Natural killer cell (primary cell): ENCODE results near the gene GALNT2. TPM values are rescaled to one million over a fixed set of nuclear protein-coding genes. Genes with fewer than 3 reads are reported as not detected.
A peak's percentile ranks its signal among the peaks of the same experiment; 100 is the strongest.

ENCODE experiments used
- ATAC-seq, 3 donors: fragments of 150-1000 bp in 2 of 3; fragments of 200-7000 bp in 1 of 3; cut with Tn5 transposase; 1 replicate in 1 of 3; 2 replicates in 2 of 3; pipeline ENCODE4 v1.10.0; 2021; ENCODE audit warnings: mild to moderate bottlenecking in 2 of 3, moderate library complexity in 2 of 3
- DNase-seq, 2 donors: peaks; one replicate each; pipeline versions ENCODE4 v3.0.0 to v3.0.0-alpha.2; 2013 to 2021; ENCODE audit warnings: mixed read lengths in 1 of 2
- H3K27ac ChIP-seq: one replicate; pipeline ENCODE4 v1.5.1; 2013; ENCODE audit warnings: mild to moderate bottlenecking, low read length
- H3K27me3 ChIP-seq: one replicate; pipeline ENCODE4 v1.6.1; 2013; ENCODE audit warnings: low read length; ENCODE audit not compliant: control insufficient read depth, insufficient read depth
- H3K36me3 ChIP-seq: one replicate; pipeline ENCODE4 v1.6.1; 2013; ENCODE audit warnings: low read length; ENCODE audit not compliant: control insufficient read depth, insufficient read depth
- H3K4me1 ChIP-seq: one replicate; pipeline ENCODE4 v1.6.1; 2013; ENCODE audit warnings: low read length; ENCODE audit not compliant: control insufficient read depth, insufficient read depth
- H3K4me3 ChIP-seq: one replicate; pipeline ENCODE4 v1.5.1; 2013; ENCODE audit warnings: low read length
- H3K9me3 ChIP-seq: one replicate; pipeline ENCODE4 v1.6.1; 2013; ENCODE audit warnings: low read length; ENCODE audit not compliant: control insufficient read depth, insufficient read depth
- H3K27ac Mint-ChIP-seq, 2 donors: one replicate each; pipeline ENCODE4 v1.8.0; 2022; ENCODE audit warnings: mild to moderate bottlenecking in 2 of 2, mixed read lengths in 2 of 2, moderate library complexity in 1 of 2
- H3K27me3 Mint-ChIP-seq, 2 donors: one replicate each; pipeline ENCODE4 v1.8.0; 2022; ENCODE audit warnings: low read depth in 2 of 2, mixed read lengths in 2 of 2
- H3K36me3 Mint-ChIP-seq: one replicate; pipeline ENCODE4 v1.8.0; 2022; ENCODE audit warnings: mixed read lengths
- H3K4me1 Mint-ChIP-seq, 2 donors: one replicate each; pipeline ENCODE4 v1.8.0; 2022; ENCODE audit warnings: mixed read lengths in 2 of 2
- H3K4me3 Mint-ChIP-seq: one replicate; pipeline ENCODE4 v1.8.0; 2022; ENCODE audit warnings: mild to moderate bottlenecking, moderate library complexity, mixed read lengths
- H3K9me3 Mint-ChIP-seq, 2 donors: one replicate each; pipeline ENCODE4 v1.8.0; 2022; ENCODE audit warnings: mixed read lengths in 2 of 2
- WGBS: methylation state at CpG from one replicate; pipeline ENCODE4 v1.1.7; 2013; ENCODE audit warnings: missing lambda C conversion rate; ENCODE audit not compliant: insufficient coverage; 5-methylcytosine and 5-hydroxymethylcytosine counted together
- intact Hi-C: fragments of 100-400 bp; cut with micrococcal nuclease; formaldehyde crosslinking; loops from one replicate; pipeline ENCODE4 v1.14.2; 2022
- total RNA-seq, 4 donors: library from RNA; stranded (reverse); fragments of 120-200 nt in 1 of 4; gene quantifications; one replicate each; pipeline versions ENCODE4 v1.2.3 to v1.2.4, GENCODE V29; 2013 to 2022
- TF ChIP-seq, protein P1 (sequence below): fragments of 200-600 bp; IDR thresholded peaks from one replicate; pipeline ENCODE4 v1.8.0; 2022; ENCODE audit warnings: antibody characterized with exemption

Gene GALNT2
- total RNA-seq, 3 donors from 2014 or later (not counting 1 experiment from before 2014, with no cell fraction given): 31.2 to 53.6 (median 47.3) TPM

DNA sequence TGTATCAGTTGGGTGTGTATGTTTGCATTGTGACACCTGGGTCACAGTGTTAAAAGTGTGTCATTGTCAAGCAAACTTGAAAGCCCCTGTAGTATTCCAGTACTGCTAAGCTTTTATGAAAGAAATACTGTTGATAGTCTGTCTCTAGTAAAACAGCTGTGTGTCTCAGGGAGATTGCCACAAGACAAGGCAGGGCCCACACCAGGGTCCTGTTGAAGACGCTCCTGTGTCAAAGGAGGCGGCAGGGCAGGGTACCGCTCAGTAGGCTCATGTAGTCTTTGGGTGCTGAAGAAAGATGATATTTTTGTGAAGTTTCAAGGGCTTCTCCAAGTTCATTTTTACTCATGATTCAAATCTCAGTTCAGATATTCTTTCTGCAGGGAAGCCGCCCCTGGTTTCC is 132.5 kb downstream of the GALNT2 start:
- Histone ChIP-seq H3K4me1 (no peaks in the 10 kb centered on the region), H3K27ac (no peak overlapping the region), H3K4me3 (no peak overlapping the region), H3K27me3 (no peaks in the 10 kb centered on the region), H3K9me3 (no peaks in the 10 kb centered on the region), H3K36me3 (peaks cover 4% of the 10 kb centered on the region)
- Mint-ChIP-seq H3K27me3 (no peaks in the 10 kb centered on the region), H3K4me3 (no peak overlapping the region), H3K4me1 (peaks cover 28 to 55% of the 10 kb centered on the region in 2 donors), H3K9me3 (no peaks in the 10 kb centered on the region), H3K27ac (no peak overlapping the region), H3K36me3 (peaks cover 12% of the 10 kb centered on the region)
- intact Hi-C loops: no loop called here
- 97% methylated on average over 3 of the region's 4 CpGs for WGBS
- TF ChIP-seq, protein P1, sequence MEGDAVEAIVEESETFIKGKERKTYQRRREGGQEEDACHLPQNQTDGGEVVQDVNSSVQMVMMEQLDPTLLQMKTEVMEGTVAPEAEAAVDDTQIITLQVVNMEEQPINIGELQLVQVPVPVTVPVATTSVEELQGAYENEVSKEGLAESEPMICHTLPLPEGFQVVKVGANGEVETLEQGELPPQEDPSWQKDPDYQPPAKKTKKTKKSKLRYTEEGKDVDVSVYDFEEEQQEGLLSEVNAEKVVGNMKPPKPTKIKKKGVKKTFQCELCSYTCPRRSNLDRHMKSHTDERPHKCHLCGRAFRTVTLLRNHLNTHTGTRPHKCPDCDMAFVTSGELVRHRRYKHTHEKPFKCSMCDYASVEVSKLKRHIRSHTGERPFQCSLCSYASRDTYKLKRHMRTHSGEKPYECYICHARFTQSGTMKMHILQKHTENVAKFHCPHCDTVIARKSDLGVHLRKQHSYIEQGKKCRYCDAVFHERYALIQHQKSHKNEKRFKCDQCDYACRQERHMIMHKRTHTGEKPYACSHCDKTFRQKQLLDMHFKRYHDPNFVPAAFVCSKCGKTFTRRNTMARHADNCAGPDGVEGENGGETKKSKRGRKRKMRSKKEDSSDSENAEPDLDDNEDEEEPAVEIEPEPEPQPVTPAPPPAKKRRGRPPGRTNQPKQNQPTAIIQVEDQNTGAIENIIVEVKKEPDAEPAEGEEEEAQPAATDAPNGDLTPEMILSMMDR: no peak
- ATAC-seq (no peak), DNase-seq (no peak)

DNA sequence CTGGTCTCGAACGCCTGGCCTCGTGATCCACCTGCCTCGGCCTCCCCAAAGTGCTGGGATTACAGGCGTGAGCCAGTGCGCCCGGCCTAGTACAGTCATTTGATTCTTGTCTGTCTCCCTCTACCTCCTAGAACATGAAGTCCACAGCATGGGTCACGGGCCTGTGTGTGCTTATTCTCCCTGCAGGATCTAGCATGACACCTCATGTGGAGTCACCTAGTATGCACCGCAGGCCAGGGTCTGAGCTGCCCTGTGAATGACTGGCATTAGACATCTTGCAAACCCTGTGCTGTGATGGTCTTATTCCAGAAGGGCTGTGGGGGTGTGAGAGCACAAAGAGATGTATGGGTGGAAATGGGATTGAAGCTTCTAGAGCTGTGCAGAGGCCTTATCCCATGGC is 133.2 kb downstream of the GALNT2 start:
- intact Hi-C loops: no loop called here
- H3K4me1 Mint-ChIP-seq: peaks cover 25 to 48% of the 10 kb centered on the region in 2 donors
- H3K4me1 ChIP-seq: no peaks in the 10 kb centered on the region
- H3K27me3 ChIP-seq: no peaks in the 10 kb centered on the region
- peaks cover 17% of the 10 kb centered on the region for H3K36me3 Mint-ChIP-seq
- no peak overlapping the region for H3K27ac Mint-ChIP-seq
- H3K27ac ChIP-seq: no peak overlapping the region
- H3K4me3 Mint-ChIP-seq: no peak overlapping the region
- no peaks in the 10 kb centered on the region for H3K9me3 ChIP-seq
- no peak for DNase-seq
- H3K9me3 Mint-ChIP-seq: no peaks in the 10 kb centered on the region
- 96% methylated on average over 9 of the region's 9 CpGs for WGBS
- TF ChIP-seq, protein P1: no peak
- H3K27me3 Mint-ChIP-seq: no peaks in the 10 kb centered on the region
- no peak for ATAC-seq
- no peak overlapping the region for H3K4me3 ChIP-seq
- H3K36me3 ChIP-seq: peaks cover 8% of the 10 kb centered on the region

DNA sequence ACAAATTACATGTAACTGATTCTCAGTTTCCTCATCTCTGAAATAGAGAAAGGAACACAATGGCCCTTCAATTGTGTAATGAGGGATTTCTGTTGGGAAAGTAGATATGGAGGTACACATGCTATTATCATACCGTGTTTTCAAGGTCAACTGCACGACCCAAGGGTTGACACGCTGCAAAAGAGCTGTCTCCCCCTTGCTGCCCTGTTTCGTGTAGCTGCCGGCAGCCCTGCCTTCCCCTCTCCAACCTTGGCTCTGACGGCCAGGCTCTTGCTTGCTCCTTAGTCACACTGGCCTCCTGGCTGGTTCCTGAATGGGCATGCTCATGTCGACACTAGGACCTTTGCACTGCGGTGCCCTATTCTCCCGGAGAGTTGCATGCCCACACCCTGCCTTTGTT is 134.4 kb downstream of the GALNT2 start:
- Mint-ChIP-seq H3K36me3 (peaks cover 17% of the 10 kb centered on the region), H3K9me3 (no peaks in the 10 kb centered on the region), H3K4me3 (no peak overlapping the region), H3K4me1 (peaks cover 25 to 41% of the 10 kb centered on the region in 2 donors), H3K27me3 (no peaks in the 10 kb centered on the region), H3K27ac (no peak overlapping the region)
- Histone ChIP-seq H3K4me3 (no peak overlapping the region), H3K4me1 (no peaks in the 10 kb centered on the region), H3K27ac (no peak overlapping the region), H3K36me3 (peaks cover 13% of the 10 kb centered on the region), H3K9me3 (no peaks in the 10 kb centered on the region), H3K27me3 (no peaks in the 10 kb centered on the region)
- 97% methylated on average over 9 of the region's 9 CpGs for WGBS
- ATAC-seq (no peak), DNase-seq (no peak)
- intact Hi-C loops: no loop called here
- TF ChIP-seq, protein P1: no peak

DNA sequence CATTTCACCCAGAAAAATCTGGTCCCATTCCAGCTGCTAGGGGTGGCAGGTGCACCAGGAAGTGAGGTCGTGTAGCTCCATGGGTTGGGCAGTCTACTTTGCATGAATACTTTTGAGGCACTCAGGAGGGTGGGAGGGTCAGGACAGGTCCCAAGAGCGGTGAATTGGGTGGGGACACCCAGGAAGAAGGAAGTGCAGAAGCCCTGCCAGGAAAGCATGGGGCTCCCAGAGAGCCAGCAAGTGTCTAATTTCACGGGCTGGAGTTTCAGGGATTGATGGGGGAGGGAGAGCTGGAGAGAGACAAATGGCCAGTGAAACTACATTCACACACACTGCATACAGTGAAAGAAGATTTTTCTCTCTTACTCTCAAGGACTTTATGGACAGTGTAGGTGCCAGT is 137.8 kb downstream of the GALNT2 start:
- Histone ChIP-seq H3K27me3 (no peaks in the 10 kb centered on the region), H3K4me3 (no peak overlapping the region), H3K27ac (no peak overlapping the region), H3K4me1 (peaks cover 19% of the 10 kb centered on the region), H3K9me3 (no peaks in the 10 kb centered on the region), H3K36me3 (peaks cover 13% of the 10 kb centered on the region)
- no peak overlapping the region for H3K4me3 Mint-ChIP-seq
- intact Hi-C loops: no loop called here
- WGBS: 75% methylated on average over 2 of the region's 3 CpGs
- H3K27ac Mint-ChIP-seq: peak overlapping the region in 1 of 2 donors; percentile 30
- peaks cover 33% of the 10 kb centered on the region in 2 donors for H3K4me1 Mint-ChIP-seq
- DNase-seq (no peak), ATAC-seq (no peak)
- TF ChIP-seq, protein P1: no peak
- H3K9me3 Mint-ChIP-seq: no peaks in the 10 kb centered on the region
- peaks cover 17% of the 10 kb centered on the region for H3K36me3 Mint-ChIP-seq
- no peaks in the 10 kb centered on the region for H3K27me3 Mint-ChIP-seq
